Esophagus muscularis mucosa (tissue), 4 donors: Measurements from ENCODE around the gene PIK3C2G.

Experiments
- EP300 ChIP-seq: sonication (generic); formaldehyde crosslinking; IDR thresholded peaks from one replicate; pipeline ENCODE4 v1.6.1; 2017; ENCODE audit warnings: antibody characterized with exemption
- POLR2AphosphoS5 ChIP-seq, 2 donors: sonication (generic); formaldehyde crosslinking; IDR thresholded peaks; one replicate each; pipeline ENCODE4 v1.6.1; 2017; ENCODE audit warnings: antibody characterized with exemption in 2 of 2
- TF ChIP-seq, protein P1 (sequence below), 3 experiments: fragments of 200-600 bp in 2 of 3; fragments of 450-650 bp in 1 of 3; sonication (generic) in 2 of 3; IDR thresholded peaks; one replicate each; pipeline ENCODE4 v1.5.1; 2017 to 2019; ENCODE audit warnings: antibody characterized with exemption in 3 of 3, mild to moderate bottlenecking in 2 of 3, moderate library complexity in 1 of 3

DNA sequence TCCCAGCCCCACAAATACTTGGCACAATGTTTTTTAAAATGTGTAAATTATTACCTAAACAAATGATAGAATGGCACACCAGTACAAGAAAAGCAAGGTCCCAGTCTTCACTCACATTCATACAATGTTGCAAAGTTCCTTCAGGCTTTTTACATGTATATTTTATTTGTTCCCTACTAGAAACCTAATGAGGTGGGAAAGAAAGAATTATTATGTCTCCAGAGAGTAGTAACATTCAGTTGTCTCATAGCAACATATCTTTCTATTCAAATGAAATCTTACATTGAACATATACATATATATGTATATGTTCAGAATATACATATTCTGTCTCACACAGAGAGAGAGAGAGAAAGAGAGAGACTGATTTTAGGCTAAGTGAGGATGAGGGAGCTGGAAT, 391.3 kb downstream of the PIK3C2G start:
- TF ChIP-seq, protein P1, sequence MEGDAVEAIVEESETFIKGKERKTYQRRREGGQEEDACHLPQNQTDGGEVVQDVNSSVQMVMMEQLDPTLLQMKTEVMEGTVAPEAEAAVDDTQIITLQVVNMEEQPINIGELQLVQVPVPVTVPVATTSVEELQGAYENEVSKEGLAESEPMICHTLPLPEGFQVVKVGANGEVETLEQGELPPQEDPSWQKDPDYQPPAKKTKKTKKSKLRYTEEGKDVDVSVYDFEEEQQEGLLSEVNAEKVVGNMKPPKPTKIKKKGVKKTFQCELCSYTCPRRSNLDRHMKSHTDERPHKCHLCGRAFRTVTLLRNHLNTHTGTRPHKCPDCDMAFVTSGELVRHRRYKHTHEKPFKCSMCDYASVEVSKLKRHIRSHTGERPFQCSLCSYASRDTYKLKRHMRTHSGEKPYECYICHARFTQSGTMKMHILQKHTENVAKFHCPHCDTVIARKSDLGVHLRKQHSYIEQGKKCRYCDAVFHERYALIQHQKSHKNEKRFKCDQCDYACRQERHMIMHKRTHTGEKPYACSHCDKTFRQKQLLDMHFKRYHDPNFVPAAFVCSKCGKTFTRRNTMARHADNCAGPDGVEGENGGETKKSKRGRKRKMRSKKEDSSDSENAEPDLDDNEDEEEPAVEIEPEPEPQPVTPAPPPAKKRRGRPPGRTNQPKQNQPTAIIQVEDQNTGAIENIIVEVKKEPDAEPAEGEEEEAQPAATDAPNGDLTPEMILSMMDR (IDR thresholded peaks at IDR 0.05): no peak
- TF ChIP-seq EP300 (no peak), POLR2AphosphoS5 (IDR thresholded peaks at IDR 0.05) (no peak)
